Activated CD4-positive, alpha-beta T cell treated with anti-CD3 and anti-CD28 coated beads, Interleukin-2, Interleukin-6, amounts not matched to agents 100 ng/mL and 50 ng/mL, durations not matched to agents 16 hours and 8 hours (primary cell): ENCODE measurements around the gene STT3B.

Experiments
- DNase-seq: peaks from one replicate; pipeline ENCODE4 v3.0.0-alpha.2; 2020

Gene STT3B

DNA sequence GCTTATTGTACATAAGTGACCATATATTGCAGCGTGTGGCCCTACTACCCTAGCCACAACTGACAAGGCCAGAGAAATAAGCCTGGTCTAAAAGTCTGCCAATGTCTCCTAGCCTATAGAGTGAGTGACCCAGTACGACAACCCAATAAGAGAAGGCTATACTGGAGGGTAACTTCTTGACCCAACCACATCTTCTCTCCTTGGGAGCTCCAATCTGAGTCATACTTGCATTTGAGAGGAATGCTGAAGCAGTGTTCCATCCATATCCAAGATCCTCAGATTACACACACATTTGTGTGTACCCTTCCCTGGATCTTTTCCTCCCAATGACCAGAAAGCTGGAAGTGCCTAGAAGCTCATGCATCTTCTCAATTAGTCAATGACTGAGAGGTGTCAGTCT, 11.3 kb upstream of the STT3B start:
- DNase-seq: no peak

DNA sequence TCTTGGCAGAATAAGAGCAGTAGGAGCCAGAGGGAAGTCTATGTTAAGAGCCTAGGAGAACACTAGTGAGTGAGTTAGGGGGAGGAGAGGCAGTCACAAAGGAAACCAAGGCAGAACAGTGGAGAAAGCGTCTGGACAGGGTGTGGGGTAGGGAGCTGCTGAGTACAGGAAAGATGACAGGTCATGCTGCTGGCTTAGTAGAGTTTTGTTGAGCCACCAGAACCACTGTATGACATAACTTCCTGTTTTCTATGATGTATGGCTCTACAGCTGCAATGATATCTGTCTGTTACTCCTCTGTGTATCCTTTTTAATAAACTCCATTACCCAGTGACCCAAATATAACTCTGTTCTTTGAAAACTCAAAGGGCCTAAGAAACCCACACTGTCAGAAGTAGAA, 10.6 kb upstream of the STT3B start:
- DNase-seq: peak; percentile 40

DNA sequence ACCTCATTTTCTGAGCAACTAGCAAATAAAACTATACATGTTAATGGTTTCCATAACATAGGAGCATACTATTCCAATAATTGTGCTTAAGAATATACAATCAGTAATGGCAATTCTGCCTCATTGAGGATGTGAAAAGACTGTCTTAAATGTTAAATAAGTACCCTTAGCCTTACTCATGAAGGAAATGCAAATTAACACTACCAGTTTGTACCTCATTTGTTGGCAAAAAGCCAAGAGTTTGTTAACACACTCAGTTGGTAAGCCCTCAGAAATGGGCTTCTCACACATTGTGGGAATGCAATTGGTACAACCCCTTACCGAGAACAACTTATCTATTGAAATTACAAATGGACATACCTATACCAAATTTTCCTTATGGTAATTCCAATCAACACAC, 9.2 kb upstream of the STT3B start:
- no peak for DNase-seq

DNA sequence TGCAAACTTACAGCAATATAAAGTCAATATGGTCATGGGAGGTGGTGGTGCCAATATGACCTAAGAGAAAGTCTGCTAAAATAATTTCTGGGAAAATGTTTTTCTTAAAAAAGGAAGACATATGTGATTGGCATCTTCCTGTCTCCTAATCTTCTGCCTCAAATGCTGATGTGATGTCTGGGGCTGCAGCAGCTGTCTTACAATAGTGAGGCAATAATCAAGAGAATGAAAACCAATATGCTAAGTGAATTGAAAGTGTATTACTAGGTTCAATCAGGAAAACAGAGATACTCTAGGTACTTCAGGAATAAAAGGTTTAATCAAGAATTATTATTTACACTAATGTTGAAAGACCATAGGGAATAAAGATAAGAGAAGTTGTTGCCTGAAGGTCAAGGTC, 7.2 kb upstream of the STT3B start:
- no peak for DNase-seq

DNA sequence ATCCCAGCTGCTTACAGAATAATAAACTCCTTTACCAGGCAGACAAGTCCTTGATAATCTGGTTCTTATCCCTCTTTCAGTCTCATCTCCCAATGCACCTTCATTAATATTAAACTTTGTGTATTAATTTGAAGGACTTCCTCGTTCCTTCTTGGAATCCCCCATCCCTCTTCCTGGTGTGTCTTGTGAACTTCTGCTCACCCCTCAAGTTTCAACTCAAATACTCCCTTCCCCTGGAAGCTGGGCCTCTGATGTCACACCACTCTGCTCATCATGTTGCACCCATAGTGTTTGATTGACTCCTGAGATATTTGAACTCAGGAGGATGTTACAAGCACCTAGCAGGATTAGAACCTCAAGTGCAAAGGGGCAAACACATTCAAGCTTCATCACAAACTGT, 3.3 kb upstream of the STT3B start:
- DNase-seq: no peak

DNA sequence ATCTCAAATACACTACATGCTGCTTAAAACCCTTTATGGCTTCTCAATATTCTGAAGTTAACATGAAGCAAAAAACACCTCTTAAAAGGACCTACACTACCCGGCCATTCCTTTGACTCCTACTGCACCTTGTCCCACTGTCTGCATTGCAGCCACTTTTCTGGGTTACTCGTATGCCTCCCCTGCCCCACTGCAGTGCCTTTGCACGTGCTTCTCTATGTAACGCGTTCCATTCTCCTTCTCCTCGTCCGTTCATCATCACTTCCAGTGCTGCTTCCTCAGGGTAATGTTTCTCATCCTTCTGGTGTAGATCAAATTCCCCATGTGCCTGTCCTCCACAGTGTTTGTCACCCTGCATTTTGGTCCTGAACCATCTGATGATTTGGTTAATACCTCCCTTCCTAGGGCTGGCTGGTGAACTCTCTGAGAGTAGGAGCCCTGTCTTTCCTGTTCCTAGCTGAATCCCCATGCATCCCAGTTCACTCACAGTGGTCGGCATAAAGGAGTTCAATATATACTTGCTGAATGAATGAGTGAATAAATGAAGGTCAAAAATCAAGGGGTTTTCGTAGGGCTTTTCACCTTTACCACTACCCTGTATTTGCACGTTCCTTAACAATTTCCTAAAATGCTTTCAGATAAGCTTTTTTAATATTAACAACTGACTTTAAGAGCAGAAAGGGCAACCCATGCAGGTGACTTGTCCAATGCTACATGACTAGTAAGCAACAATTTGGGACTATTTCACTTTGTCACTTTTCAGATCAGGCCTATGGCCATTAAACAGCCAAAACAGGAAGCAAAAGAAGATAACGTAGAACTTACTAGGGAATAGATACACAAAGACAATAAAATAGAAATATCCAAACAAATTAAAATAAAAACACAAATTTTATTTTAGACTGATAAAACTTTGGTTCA, 2.4 kb upstream of the STT3B start:
- DNase-seq: no peak

DNA sequence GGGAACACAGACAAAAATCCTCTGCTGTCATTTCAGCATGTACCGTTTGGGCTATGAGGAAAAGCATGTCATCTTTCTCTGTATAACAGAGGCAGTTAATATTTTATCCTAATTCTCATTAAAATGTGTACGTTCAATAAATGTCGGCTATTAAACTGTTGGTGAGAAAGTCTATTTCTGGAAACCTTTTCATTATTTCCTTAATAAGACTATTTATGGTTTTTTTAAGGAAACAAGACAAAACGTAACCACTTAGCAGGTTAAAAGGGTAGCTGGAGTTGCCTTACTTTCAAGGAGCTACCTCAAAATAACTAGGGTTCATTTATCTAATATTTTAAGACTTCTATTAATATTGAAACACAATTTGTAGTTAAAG, 1.8 kb upstream of the STT3B start:
- DNase-seq: no peak

DNA sequence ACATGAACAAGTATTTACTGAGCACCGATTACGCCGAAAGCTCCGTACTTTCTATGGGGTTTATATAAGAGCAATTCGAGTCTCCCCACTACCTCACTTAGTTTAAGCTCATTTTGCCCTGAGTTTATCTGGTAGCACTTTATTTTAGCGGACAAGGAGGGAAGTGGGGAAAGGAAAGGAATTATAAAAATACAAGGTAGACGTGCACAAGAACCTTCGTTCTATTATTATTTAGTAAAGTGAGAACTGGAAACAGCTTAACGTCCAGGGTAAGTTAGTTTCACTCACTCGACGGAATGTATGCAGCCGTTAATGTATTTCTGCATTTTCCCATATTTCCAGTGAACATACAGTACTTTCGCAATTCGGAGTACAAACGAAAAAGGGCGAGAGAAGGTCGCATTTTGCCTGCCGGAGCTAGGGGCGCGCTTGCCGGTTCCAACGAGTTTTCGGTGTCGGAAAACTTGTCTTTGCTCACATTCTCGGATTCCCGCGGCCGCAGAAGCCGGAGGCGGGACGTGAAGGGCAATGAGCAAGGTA, 1.2 kb upstream of the STT3B start:
- no peak for DNase-seq

DNA sequence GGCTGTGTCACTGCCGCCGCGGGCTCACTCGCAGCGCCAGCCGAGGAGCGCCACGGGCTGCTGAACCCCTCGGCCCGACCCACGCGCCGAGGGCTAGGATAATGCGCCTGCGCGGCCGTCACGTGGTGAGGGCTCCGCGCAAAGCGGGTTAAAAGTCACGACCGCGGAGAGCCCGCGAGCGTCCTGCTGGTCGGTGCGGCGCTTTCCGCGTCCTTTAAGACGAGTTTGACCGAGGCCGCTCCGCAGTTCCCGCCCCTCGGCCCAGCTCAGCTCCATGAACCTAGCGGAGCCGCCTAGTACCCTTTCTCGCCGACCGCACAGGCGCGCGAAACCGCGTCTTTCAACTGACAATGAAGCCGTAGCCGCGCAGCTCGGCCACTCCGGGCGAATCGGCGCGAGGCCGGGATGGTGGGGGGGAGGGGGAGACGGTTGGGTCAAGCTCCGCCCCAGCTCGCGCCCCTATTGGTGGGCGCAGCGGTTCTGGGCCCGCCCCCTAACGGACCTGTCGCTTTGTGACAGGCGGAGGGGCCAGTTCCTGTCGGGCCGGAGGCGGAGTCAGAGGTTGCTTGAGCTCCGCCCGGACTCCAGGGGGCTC, 636 bp upstream of the STT3B start:
- peak; percentile 99 for DNase-seq

DNA sequence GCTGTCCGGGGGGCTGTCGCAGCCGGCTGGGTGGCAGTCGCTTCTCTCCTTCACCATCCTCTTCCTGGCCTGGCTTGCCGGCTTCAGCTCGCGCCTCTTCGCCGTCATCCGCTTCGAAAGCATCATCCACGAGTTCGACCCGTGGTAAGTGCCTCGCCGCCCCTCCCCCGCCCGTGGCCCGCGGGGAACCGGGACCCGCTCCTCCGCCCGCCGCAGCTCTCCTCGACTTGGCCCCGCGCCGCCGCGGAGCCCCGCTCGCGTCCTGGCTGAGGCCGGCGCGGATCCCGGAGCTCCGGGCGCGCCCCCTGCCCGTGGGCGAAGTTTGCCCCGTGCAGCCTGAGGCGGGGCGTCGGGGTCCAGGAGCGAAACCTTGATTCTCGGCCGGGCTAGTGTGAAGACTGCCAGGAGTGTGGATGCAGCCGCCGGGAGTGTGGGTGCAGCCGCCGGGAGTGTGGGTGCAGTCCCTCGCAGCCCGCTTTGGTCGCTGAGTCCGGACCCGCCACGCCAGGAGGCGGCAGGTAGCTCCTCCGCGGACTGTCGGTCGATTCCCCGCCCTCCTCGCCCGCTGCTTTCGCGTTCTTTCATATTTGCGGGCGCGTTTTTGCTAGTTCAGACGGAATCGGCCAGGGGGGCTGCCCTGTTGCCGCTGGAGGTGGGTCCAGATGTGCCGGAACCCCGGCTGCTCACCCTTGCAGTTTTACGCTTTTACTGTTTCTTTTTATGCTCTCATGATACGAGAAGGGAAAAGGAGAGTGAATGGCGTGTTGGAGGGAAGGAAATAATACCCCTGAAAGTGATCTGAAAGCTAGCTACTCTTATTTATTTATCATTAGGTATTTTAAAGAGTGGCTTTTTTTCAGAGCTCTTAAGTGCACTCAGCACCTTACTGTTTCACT, 692 bp downstream of the STT3B start:
- peak; percentile 68 for DNase-seq

DNA sequence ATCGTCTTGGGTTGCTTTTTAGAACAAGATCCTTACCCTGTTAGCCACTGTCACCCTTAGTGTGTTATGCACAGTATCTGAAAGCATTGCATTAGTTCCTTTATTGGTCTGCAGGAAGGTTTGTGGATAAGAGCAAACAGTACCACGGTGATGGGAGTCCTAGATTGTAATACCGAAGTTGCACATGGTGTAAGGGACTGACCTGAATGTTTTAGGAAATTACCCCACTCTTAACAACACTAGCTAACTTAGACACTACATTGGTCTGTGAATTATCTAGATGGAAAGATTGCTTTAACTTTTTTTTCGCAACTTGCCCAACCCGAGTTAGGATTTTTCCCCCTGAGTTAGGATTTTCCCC, 1.3 kb downstream of the STT3B start:
- peak; percentile 45 for DNase-seq

DNA sequence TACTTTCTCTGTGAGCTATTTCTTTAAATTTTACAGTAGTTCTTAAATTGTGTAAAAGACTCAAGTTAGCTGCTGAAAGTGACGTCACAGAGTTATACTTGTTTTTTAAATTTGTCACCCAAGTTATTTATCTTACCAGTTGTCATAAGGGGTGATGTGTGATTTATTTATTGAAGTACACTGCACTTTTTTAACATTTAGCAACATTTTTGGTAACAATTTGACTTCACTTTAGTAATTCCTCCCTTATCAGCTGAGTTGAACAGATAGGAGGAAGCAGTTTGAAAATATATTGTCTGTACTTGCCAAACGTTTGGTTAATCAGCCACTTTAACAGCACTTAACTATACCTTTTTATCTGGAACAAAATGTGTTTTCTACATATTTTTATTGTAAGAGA, 3.8 kb downstream of the STT3B start:
- no peak for DNase-seq

DNA sequence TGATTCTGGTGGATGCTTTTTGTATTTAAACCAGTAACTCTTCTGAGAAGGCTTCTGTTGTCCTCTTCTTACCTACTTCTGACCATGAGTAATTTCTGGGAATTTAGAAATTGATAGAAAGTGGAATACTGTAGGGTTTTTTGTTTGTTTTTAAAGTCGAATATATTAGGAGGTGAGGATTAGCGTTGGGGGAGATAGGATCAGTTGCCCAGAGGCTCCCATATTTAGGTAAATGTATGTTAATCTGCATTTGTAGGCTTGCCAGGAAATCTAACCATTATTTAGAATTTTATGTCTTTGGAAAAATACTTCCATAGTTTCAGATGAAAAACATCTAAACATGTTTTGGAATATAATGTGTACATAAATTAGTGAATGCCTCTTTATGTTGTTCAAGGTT, 6.1 kb downstream of the STT3B start:
- no peak for DNase-seq

DNA sequence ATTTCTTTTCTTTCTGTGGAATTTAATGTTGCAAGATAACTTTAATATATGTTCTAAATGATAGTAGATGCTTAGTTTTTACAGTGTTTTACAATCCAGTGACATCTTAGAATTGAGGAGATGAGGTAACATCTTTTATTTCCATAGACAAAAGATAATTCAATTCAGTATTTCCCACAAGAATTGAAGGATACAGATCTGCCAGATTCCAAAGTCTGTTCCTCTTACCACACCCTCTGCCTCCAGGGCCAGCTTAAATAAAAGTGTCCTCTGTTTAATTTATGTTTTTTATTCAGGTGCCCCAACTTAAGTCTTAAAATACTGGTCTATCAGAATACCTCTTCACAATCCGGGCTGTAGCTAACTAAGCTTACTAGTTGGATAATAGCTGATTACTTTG, 6.5 kb downstream of the STT3B start:
- no peak for DNase-seq

DNA sequence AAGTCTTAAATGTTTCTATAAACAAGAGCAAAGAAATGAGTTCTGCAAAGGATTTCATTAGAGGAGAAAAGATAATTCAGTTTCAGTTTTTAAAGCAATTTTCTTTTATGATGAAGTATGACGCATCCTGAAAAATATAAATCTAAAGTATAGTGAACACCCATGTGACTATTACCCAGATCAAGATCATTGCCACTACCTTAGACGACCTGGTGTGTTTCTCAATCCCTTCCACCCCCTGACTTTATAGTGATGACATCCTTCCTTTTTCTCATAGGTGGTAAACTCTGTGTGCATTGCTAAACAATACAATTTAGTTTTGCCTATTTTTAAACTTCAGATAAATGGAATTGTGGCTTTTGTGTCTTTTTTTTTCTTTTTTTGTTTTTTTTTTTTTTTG, 8.4 kb downstream of the STT3B start:
- DNase-seq: no peak

DNA sequence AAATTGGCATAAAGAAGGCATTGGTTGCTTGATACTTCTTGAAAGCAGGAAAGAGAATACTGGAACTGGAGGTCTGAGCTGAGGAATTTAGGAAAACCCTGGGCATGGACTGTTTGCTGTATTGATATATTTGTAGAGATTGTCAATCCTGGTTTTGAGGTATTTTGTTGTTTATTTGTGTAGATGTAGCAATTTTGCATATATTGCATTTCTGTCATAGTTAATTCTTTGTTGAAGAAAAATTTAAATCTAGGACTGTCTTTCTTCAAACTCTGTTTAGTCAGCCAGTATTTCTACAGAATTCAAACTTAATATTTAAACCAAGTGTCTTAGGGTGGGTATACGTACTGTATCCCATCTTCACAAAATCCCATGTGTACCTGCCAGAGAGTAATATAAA, 9.5 kb downstream of the STT3B start:
- DNase-seq: no peak

DNA sequence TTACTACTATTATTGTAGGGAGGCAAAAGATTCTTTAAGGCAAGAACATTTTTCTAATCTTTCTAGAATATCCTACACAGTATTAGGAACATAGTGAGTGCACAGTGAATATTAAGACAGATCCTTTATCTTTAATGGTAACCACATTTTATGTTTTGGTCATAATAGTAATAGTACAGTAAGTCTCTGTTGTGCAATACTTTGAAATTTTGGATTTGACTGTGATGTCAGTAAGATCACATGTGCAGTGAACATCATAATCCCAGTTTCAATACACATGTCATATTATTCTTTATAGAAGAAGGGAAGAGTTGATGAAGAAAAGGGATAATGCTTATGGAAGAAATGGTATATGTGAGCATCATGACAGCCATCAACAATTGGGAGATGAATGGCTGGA, 10.7 kb downstream of the STT3B start:
- DNase-seq: no peak

DNA sequence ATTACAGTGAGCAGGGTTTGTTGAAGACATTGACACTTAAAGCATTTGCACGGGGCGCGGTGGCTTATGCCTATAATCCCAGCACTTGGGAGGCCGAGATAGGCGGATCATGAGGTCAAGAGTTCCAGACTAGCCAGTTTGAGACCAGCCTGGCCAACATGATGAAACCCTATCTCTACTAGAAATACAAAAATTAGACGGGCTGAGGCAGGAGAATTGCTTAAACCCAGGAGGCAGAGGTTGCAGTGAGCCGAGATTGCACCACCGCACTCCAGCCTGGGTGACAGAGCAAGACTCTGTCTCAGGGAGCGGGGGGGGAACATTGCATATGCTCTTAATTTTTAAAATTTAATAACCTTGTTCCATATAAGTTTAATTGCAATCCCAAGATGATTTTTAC, 11.9 kb downstream of the STT3B start:
- no peak for DNase-seq

DNA sequence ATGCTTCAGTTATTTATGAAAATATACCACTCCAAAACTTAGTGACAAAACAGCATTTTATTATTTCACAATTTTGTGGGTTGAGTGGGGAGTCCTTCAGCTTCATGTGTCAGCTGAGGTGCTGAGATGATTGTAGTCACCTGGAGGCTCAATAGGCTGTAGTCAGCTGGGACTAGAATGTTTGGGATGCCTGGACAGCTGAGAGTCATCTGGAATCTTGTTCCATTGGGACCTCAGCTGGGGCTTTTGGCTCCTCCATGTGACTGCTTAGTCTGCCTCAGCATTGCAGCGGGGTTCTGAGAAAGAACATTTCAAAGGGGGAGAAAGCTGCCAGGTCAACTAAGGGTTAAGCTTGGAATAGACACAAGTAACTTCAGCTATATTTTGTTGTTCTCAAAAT, 13.4 kb downstream of the STT3B start:
- no peak for DNase-seq

DNA sequence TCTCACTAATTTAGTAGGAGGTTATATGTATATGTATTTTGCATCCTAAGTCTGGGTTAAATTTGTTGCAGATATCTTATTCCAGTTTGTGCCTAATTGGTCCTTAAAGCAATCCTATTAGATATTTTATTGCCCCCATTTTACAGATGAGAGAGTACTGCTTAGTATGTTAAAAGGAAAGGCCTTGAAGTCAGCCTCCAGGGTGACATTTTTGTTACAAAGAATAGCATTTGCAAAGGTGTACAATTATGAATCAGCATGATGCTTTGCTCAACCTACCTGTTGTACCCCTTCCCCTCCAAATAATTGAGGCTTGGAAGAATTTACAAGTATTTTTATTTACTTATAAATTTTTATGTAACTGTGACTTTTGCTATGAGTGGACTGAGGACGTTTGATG, 14.0 kb downstream of the STT3B start:
- no peak for DNase-seq

DNA sequence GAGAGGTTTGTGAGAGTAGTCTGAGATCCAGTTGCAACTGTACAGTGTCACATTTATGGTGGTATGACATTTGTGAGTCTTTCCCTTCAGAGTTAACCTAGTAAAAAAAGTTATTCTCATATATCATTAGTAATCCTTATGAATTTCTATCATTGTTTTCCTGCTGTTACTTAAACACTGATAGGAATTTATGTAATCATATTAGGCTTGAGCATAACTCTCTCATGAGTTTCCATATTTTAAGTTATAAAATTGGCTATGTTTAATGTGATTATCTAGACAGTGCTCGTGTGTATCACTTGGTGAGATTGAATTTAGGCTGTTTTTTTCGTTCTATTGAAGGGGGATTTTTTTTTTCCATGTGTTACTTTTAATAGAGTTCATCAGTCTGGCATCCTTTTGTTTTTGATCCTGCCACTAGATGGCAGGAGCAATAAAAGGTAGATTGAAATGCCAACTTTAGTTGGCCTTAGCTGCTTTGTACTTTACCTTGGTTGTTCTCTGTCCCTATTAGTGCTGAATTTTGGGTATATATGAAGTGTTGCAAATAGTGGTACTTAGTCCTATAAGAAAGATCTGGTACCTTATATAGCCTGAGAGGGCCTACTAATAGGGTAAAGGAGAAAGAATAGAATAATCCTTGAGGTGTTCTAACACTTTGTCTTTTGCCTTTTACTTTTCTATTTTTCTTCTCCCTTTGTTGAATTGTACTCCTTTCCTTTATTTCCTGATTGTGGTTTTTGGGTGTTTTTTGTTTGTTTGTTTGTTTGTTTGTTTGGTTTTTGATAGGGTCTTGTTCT, 17.9 kb downstream of the STT3B start:
- peak; percentile 32 for DNase-seq

DNA sequence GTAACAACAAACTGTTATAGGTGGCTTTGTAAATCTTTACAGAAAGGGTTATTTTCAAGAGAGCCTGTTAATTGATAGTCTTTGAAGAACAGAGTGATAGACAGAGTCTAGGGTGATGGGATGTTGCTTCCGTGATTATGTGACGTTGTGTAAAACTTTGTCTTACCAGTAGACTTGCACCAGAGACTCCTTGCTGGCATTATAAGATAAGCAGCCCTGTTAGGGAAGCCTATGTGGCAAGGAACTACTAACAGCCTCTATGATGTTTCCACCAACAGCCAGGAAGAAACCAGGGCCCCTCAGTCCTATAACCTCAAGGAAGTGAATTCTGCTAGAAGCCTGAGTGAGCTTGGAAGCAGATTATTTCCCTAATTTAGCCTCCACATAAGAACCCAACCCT, 18.9 kb downstream of the STT3B start:
- DNase-seq: no peak

DNA sequence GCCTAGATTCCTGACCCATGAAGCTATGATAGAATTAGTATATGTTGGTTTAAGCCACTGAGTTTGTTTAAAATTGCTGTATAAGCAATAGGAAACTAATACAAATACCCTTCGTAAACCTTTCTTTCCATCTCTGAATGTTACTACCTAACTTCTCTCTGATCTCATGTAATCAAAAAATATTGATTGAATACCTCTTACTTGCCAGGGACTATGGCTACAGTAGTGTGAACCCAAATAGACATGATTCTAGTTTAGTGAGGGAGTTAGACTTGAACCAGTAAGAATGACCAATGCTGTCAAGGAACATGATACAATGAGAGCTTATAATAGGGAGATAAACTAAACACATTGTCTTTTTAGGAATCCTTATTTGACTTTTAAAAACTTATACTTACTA, 19.4 kb downstream of the STT3B start:
- DNase-seq: no peak
